Measurements from ENCODE around the gene WDR86.
A peak's percentile ranks its signal among the peaks of the same experiment; 100 is the strongest.

WDR86 gene

GRCh38 chr7:151378496-151379192 lies 31.2 kb downstream of the WDR86 start:
- DNase-seq, result no peak

- no peak for DNase-seq
Observed at GRCh38 chr7:151378011-151378410, 31.8 kb downstream of the WDR86 start.

- no peak for DNase-seq
Observed at GRCh38 chr7:151377406-151377805, 32.4 kb downstream of the WDR86 start.

DNA sequence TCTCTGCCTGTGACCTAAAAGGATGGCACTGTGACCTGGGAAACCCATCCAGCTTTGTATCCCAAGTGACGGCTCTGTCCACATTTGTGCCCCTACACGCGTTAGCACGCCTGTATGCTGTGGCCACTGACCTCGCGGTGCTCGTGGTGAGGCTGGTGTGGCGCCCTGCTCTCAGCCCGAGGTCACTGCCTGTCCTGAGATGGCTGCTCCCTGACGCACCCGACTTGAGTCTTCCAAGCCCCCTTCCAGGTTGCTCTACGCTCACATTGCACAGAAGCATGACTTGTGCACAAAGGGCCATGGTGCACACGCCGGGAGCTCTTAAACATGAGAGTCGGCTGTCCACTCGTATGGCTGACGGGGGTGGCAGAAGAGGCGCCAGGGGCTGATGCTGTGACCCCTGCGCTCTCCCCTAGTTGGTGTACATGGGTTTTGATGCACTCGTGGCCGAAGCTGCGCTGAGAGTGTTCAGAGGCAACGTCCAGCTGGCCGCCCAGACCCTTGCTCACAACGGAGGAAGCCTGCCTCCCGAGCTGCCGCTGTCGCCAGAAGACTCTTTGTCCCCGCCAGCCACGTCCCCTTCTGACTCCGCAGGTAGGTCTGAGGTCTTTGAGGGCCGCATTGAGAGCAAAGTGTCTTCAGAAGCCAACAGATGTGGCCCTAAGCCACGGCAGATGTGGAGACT lies 33.5 kb downstream of the WDR86 start:
- no peak for DNase-seq

DNA sequence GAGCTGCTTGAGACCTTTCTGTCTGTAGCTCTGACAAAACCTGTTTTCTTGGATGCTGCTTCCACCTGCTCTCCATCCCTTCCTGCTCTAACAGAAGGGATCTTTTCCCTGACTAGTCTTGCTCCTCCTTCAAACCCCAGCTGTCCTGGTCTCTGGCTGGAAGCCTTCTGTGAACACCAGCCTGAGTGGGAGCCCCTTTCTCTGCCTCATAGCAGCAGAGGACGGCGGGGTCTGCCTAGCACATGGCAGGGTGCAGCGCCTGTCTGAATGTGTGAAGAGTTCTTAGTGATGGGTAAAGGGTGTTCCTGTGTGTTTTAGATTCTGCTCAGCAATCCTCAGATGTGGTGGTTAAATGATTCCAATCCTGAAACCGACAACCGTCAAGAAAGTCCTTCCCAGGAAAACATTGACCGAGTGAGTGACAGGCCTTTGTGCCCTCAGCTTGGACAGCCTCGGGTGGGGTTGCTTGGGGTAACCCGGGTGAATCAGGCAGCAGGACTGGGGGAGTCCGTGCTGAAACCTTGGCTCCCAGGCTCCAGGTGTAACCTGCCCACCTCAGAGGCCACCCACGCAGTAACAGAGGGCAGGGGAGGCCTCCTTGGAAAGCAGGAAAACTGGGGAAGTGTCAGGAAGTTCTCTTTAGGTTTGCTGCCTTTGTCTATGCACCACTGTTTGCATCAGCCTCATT lies 34.2 kb downstream of the WDR86 start:
- DNase-seq, result no peak

- DNase-seq, result no peak
Observed at GRCh38 chr7:151374726-151375125, 35.1 kb downstream of the WDR86 start.

DNA sequence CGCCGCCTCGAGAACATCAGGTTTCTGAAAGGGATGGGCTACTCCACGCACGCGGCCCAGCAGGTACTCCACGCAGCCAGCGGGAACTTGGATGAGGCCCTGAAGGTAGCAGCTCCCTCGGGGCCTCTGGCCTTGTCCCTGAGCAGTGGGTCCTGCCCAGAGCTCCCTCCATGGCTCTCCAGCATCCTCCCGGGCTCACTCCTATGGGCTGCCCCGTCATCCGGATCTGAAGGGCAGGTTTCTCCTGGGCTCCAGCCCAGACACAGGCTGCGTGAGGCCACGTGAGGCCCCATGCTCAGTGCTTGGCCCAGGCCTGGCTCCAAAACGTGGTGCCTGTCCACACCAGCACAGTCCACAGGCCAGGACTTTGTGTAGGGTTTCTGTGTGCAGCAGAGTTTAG lies 35.7 kb downstream of the WDR86 start:
- DNase-seq, result no peak

DNA sequence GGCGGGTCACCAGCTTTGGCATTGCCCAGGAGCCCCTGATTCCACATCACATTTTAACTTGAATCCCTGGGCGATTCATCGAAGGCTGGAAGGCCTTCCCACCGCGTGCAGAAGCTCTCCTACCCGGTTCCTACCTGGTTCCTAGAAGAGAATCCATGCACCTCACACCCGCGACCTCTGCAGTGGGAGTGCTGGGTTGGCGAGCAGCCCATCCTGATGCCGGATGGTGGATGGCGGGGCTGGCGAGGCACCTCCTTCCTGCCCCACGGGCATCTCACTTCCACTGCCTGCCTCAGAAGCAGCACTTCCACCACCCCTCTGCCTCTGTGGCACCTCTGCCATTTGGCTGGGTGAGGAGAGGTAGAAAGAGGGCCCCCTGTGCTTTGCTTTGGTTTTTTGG lies 36.2 kb downstream of the WDR86 start:
- no peak for DNase-seq

- no peak for DNase-seq
Observed at GRCh38 chr7:151372612-151373265, 37.1 kb downstream of the WDR86 start.

GRCh38 chr7:151371266-151371665 lies 38.6 kb downstream of the WDR86 start:
- no peak for DNase-seq

DNA sequence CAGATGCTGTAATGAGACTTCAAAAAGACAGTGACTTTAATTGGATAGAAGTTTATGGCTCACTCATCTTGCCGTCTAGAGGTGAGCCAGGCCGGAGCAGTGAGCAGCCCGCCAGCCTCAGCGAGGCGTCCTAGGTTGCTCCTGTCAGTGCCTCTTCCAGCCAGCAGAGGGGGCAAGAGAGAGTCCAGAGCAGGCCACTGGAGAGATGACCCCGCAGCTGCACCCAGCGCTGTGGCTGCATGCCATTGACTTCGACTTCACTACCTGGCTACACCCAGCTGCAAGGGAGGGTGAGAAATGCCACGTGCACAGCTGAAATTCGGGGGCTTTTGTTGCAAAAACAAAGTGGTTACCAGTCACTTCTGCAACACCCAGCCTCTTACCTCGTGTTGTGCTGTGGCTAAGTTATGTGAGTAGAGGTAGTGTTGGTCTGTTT lies 41.7 kb downstream of the WDR86 start:
- DNase-seq, result peak; percentile 48 to 64

DNA sequence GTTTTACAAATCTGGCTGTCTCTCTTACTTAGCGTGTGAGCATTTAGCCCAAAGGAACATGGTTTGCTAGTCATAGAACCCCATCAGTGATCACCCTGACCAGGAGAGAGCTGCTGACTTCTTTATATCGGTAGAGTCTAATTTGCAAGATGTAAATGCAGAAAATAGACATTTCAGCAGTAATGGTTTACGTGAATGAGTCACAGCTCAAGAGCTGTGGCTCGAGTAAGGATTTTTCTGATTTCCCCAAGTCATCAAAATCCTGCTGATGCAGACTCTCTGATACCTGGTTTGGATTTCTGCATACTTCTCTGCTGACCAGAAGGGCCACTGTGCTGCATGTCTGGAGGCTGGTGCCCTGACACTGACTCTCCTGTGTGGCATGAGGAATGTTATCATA lies 42.6 kb downstream of the WDR86 start:
- DNase-seq, result no peak

DNA sequence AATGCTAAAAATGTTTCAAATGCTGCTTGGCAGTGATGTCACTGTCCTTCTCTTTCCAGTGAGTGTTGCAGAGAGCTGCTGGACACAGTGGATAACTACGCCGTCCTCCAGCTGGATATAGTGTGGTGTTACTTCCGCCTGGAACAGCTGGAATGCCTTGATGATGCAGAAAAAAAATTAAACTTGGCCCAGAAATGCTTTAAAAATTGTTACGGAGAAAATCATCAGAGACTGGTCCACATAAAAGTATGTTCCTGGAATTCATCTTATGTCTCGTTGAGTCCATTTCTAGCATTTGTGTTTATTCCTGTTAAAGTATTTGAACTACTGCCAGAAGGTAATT lies 43.0 kb downstream of the WDR86 start:
- no peak for DNase-seq

- no peak for DNase-seq
Observed at GRCh38 chr7:151366166-151366879, 43.5 kb downstream of the WDR86 start.

DNA sequence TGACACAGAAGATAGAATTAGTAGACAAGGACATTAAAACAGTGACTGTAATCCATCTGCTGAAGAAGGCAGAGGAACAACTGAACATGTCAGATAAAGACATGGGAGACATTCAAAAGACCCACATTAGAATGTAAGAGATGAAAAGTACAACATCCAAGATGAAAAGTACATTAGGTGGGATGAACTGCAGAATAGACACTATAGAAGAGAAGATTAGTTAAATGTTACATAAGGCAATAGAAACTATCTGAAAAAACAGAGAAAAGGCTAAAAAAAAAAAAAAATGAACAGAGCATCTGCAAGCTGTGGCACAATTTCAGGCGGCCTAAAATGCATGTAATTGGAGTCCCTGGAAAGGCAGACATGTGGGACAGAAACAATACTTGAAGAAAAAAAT lies 46.7 kb downstream of the WDR86 start:
- no peak for DNase-seq

- DNase-seq, result no peak
Observed at GRCh38 chr7:151361193-151361959, 48.5 kb downstream of the WDR86 start.

- DNase-seq, result no peak
Observed at GRCh38 chr7:151352512-151352911, 57.3 kb downstream of the WDR86 start.

DNA sequence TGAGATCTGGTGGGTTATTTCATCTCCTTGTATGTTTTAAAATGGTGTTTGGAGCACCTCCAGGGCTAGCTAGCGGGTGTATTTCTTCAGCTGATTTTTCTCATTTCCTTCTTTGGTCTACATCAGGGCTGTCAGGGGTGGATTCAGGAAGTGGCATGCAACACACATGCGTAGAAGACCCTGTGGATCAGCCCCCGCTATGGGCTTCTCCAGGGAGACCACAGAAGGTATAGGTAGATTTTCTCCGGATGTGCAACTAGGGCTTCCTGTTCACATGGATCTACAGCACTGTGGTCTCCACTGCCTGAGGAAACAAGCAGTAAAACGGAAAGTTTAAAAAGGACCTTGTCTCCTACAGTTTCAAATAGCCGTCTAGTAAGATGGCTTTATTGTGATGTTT lies 57.9 kb downstream of the WDR86 start:
- no peak for DNase-seq

GRCh38 chr7:151351027-151351426 lies 58.8 kb downstream of the WDR86 start:
- DNase-seq, result no peak

DNA sequence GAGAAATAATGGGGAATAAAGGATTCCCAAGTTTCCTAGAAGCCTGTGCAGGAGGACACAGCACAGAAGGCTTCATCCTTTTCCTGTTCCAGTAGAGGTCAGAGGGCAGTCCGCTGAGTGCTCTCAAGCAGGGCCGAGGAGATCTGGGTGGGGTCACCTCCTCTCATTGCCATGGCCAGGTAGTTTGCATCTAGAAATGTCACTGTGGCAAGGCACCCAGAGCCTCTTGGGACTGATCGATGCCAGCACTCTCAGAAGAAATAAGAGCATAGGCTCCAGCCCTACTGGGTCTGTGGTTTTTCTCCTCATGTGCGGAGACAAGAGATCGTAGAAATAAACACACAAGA lies 60.4 kb downstream of the WDR86 start:
- DNase-seq, result no peak

DNA sequence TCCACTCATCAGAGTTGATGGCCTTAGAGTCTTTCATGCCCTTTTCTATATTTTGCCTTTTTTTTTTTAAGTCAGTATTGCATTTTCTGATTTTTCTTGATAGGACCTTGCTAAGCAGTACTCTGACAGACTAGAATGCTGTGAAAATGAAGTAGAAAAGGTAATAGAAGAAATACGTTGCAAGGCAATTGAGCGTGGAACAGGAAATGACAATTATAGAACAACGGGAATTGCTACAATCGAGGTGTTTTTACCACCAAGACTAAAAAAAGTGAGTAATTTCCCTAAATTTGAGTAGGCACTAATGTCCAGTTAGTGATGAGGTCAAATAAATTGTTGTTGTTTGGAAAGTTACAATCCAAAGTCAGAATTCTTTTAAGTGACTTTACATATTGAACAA lies 60.9 kb downstream of the WDR86 start:
- DNase-seq, result no peak

DNA sequence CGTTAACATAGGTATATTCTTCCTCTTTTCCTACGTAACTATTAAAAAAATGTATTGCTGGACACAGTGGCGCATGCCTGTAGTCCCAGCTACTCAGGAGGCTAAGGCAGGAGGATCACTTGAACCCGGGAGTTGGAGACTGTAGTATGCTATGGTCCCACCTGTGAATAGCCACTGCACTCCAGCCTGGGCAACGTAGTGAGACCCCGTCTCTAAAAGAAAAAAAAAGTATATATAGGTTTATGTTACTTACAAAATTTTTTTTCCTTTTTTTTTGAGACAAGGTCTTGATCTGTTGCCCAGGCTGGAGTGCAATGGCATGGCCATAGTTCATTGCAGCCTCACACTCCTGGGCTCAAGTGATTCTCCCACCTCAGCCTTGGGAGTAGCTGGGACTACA lies 62.6 kb downstream of the WDR86 start:
- DNase-seq, result no peak

DNA sequence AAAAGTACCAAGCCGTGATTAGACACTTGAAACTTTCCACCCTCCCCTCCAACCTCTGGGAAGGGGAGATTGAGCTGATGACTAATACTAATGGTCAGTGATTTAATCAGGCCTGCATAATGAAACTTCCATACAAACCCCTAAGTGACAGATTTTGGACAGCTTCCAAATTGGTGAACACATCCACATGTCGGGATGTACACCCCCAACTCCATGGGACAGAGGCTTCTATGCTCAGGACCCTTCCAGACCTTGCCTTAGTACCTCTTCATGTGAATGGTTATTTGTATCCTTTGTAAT lies 63.4 kb downstream of the WDR86 start:
- no peak for DNase-seq

Measured in hippocampal formation (tissue), 2 donors.